NCI-H1105 treated with DMSO at 0.1 percent for 48 hours (cell line): Measurements from ENCODE around the gene KLHL29.

Experiments
- DNase-seq: peaks from one replicate; lab custom pipeline; 2025; lab: John Stamatoyannopoulos, UW

KLHL29 gene

GRCh38 chr2:23616630-23617029 is 231.7 kb downstream of the KLHL29 start:
- no peak for DNase-seq

- no peak for DNase-seq
These were observed 232.3 kb downstream of the KLHL29 start for GRCh38 chr2:23617167-23617810.

GRCh38 chr2:23617811-23618215 is 232.8 kb downstream of the KLHL29 start:
- DNase-seq, result no peak

- DNase-seq, result no peak
These were observed 233.3 kb downstream of the KLHL29 start for GRCh38 chr2:23618265-23618664.

- DNase-seq, result no peak
These were observed 234.0 kb downstream of the KLHL29 start for GRCh38 chr2:23618794-23619530.

- no peak for DNase-seq
These were observed 235.0 kb downstream of the KLHL29 start for GRCh38 chr2:23619941-23620340.

- no peak for DNase-seq
These were observed 235.9 kb downstream of the KLHL29 start for GRCh38 chr2:23620841-23621341.

GRCh38 chr2:23621616-23622015 is 236.6 kb downstream of the KLHL29 start:
- no peak for DNase-seq

- DNase-seq, result no peak
These were observed 237.5 kb downstream of the KLHL29 start for GRCh38 chr2:23622466-23622865.

- DNase-seq, result no peak
These were observed 238.1 kb downstream of the KLHL29 start for GRCh38 chr2:23622966-23623675.

- no peak for DNase-seq
These were observed 239.4 kb downstream of the KLHL29 start for GRCh38 chr2:23624378-23624777.

GRCh38 chr2:23624915-23625314 is 239.9 kb downstream of the KLHL29 start:
- DNase-seq, result no peak

- no peak for DNase-seq
These were observed 240.7 kb downstream of the KLHL29 start for GRCh38 chr2:23625726-23626125.

GRCh38 chr2:23626701-23627230 is 241.8 kb downstream of the KLHL29 start:
- DNase-seq, result no peak

GRCh38 chr2:23627236-23628009 is 242.4 kb downstream of the KLHL29 start:
- DNase-seq, result no peak

GRCh38 chr2:23628926-23629771 is 244.2 kb downstream of the KLHL29 start:
- no peak for DNase-seq

- no peak for DNase-seq
These were observed 244.9 kb downstream of the KLHL29 start for GRCh38 chr2:23629772-23630480.

- DNase-seq, result no peak
These were observed 246.0 kb downstream of the KLHL29 start for GRCh38 chr2:23630961-23631360.

GRCh38 chr2:23631389-23631788 is 246.4 kb downstream of the KLHL29 start:
- no peak for DNase-seq

- DNase-seq, result no peak
These were observed 247.4 kb downstream of the KLHL29 start for GRCh38 chr2:23632386-23632785.
